Activated CD4-positive, alpha-beta T cell treated with anti-CD3 and anti-CD28 coated beads, Interleukin-2, amount 50 U/mL, for 24 hours (primary cell): ENCODE data around the gene LHX1.

Source experiments
- DNase-seq, 2 donors: peaks; one replicate each; pipeline ENCODE4 v3.0.0-alpha.2; 2020; ENCODE audit warnings: low read depth in 1 of 2, low spot score in 1 of 2

LHX1 gene

GRCh38 chr17:36951084-36951789, 14.0 kb downstream of the LHX1 start:
- DNase-seq, result no peak

GRCh38 chr17:36971508-36971907, 34.2 kb downstream of the LHX1 start:
- DNase-seq, result no peak

- no peak for DNase-seq
Measured at GRCh38 chr17:36972186-36972700, 35.0 kb downstream of the LHX1 start.

GRCh38 chr17:36972905-36973304, 35.6 kb downstream of the LHX1 start:
- no peak for DNase-seq

- no peak for DNase-seq
Measured at GRCh38 chr17:36975922-36976515, 38.7 kb downstream of the LHX1 start.

- DNase-seq, result no peak
Measured at GRCh38 chr17:36977066-36977465, 39.8 kb downstream of the LHX1 start.

- no peak for DNase-seq
Measured at GRCh38 chr17:36977568-36977967, 40.3 kb downstream of the LHX1 start.

- no peak for DNase-seq
Measured at GRCh38 chr17:36978810-36979564, 41.7 kb downstream of the LHX1 start.

- no peak for DNase-seq
Measured at GRCh38 chr17:36979565-36979941, 42.3 kb downstream of the LHX1 start.

- DNase-seq, result no peak
Measured at GRCh38 chr17:36980280-36980761, 43.0 kb downstream of the LHX1 start.

GRCh38 chr17:36983618-36984017, 46.3 kb downstream of the LHX1 start:
- no peak for DNase-seq

- no peak for DNase-seq
Measured at GRCh38 chr17:36989173-36989572, 51.9 kb downstream of the LHX1 start.

GRCh38 chr17:36992701-36993100, 55.4 kb downstream of the LHX1 start:
- no peak for DNase-seq

- no peak for DNase-seq
Measured at GRCh38 chr17:36993227-36993626, 56.0 kb downstream of the LHX1 start.
